HCT116 (cell line): ENCODE measurements around the gene TXNDC17. TPM values are rescaled to one million over a fixed set of nuclear protein-coding genes. Genes with fewer than 3 reads are reported as not detected.

Experiments used
- ATAC-seq: fragments of 200-7000 bp; cut with Tn5 transposase; 2 replicates; pipeline ENCODE4 v1.9.1; 2020; ENCODE audit warnings: mild to moderate bottlenecking, moderate library complexity
- BruUV-seq: library from RNA; stranded (reverse); fragments of 400-500 nt; replicated peaks from 2 replicates; lab custom pipeline; 2021; lab: Mats Ljungman, UMichigan
- CTCF ChIA-PET: fragments of 300-600 bp; sonication (Branson Sonifier 250); formaldehyde crosslinking; loops from one replicate; lab custom pipeline; 2021; ENCODE audit warnings: antibody characterized with exemption; lab: Charles Lee
- POLR2A ChIA-PET: fragments of 300-600, 350-600 bp; sonication (Branson Sonifier 250); formaldehyde crosslinking; loops from one replicate; lab custom pipeline; 2021; ENCODE audit warnings: antibody characterized with exemption; lab: Charles Lee
- RAD21 ChIA-PET, 2 experiments: fragments of 300-600 bp; sonication (Branson Sonifier 250); formaldehyde crosslinking; loops; one replicate each; lab custom pipeline; 2023; ENCODE audit warnings: low total read pairs in 2 of 2; ENCODE audit not compliant: uncharacterized antibody in 2 of 2, unreplicated experiment in 2 of 2, low non-redundant PET in 1 of 2; lab: Charles Lee
- DNase-seq: peaks from one replicate; pipeline ENCODE4 v3.0.0-alpha.2; 2010; ENCODE audit warnings: low read depth, low spot score
- H2AFZ ChIP-seq: fragments of 200-600 bp; shearing (Covaris generic), sonication (generic); 2 replicates; pipeline ENCODE4 v1.6.1; 2017; ENCODE audit warnings: low read depth, mixed run types, mixed read lengths, antibody characterized with exemption, low read length; ENCODE audit not compliant: poor library complexity, severe bottlenecking
- H3K27ac ChIP-seq: 2 replicates; pipeline ENCODE4 v1.5.1; 2012; ENCODE audit warnings: low read depth, low read length
- H3K27me3 ChIP-seq: fragments of 200-600 bp; sonication (generic); 2 replicates; pipeline ENCODE4 v1.6.1; 2016; ENCODE audit warnings: mixed run types, low read length, mixed read lengths; ENCODE audit not compliant: insufficient read depth
- H3K36me3 ChIP-seq, 2 experiments: fragments of 200-500 bp in 1 of 2; fragments of 200-600 bp in 1 of 2; sonication (Bioruptor generic) in 1 of 2; sonication (generic) in 1 of 2; 2 replicates each; pipeline versions ENCODE4 v1.5.1 to v1.6.1; 2014 to 2016; ENCODE audit warnings: low read length in 2 of 2, inconsistent platforms in 1 of 2, mixed read lengths in 1 of 2, mixed run types in 1 of 2; ENCODE audit not compliant: insufficient read depth in 2 of 2, control insufficient read depth in 1 of 2
- H3K4me1 ChIP-seq, 2 experiments: fragments of 200-600 bp in 1 of 2; sonication (generic) in 1 of 2; 2 replicates each; pipeline versions ENCODE4 v1.5.1 to v1.6.1; 2012 to 2017; ENCODE audit warnings: low read length in 2 of 2, inconsistent platforms in 1 of 2, mild to moderate bottlenecking in 1 of 2, mixed read lengths in 1 of 2, mixed run types in 1 of 2, moderate library complexity in 1 of 2; ENCODE audit not compliant: insufficient read depth in 2 of 2, control insufficient read depth in 1 of 2
- H3K4me2 ChIP-seq: fragments of 200-600 bp; sonication (generic); 2 replicates; pipeline ENCODE4 v1.6.1; 2017; ENCODE audit warnings: mixed run types, low read length, mixed read lengths
- H3K4me3 ChIP-seq, 2 experiments: fragments of 200-600 bp in 1 of 2; sonication (generic) in 1 of 2; replicated peaks in 1 of 2; 2 replicates each; pipeline ENCODE4 v1.5.1; 2011 to 2016; ENCODE audit warnings: low read length in 2 of 2, control low read depth in 1 of 2, low read depth in 1 of 2, mild to moderate bottlenecking in 1 of 2, mixed read lengths in 1 of 2, mixed run types in 1 of 2
- H3K79me2 ChIP-seq: fragments of 200-600 bp; sonication (generic); 2 replicates; pipeline ENCODE4 v1.6.1; 2017; ENCODE audit warnings: mild to moderate bottlenecking, mixed run types, low read length, moderate library complexity, mixed read lengths; ENCODE audit not compliant: insufficient read depth
- H3K9ac ChIP-seq: fragments of 200-600 bp; sonication (generic); 2 replicates; pipeline ENCODE4 v1.6.1; 2016; ENCODE audit warnings: low read length, mixed read lengths
- H3K9me2 ChIP-seq: fragments of 200-600 bp; sonication (generic), shearing (Covaris generic); 2 replicates; pipeline ENCODE4 v1.6.1; 2017; ENCODE audit warnings: mixed run types, mild to moderate bottlenecking, moderate library complexity; ENCODE audit not compliant: insufficient read depth
- H3K9me3 ChIP-seq, 2 experiments: fragments of 200-500 bp in 1 of 2; fragments of 200-600 bp in 1 of 2; sonication (Bioruptor generic) in 1 of 2; sonication (generic) in 1 of 2; 2 replicates each; pipeline ENCODE4 v1.6.1; 2014 to 2017; ENCODE audit warnings: low read length in 2 of 2, mixed read lengths in 2 of 2, inconsistent platforms in 1 of 2, low read depth in 1 of 2, mild to moderate bottlenecking in 1 of 2, mixed run types in 1 of 2, moderate library complexity in 1 of 2; ENCODE audit not compliant: control insufficient read depth in 1 of 2, insufficient read depth in 1 of 2
- H4K20me1 ChIP-seq: fragments of 200-600 bp; sonication (generic), shearing (Covaris generic); 2 replicates; pipeline ENCODE4 v1.6.1; 2017; ENCODE audit warnings: mixed run types, mild to moderate bottlenecking, moderate library complexity; ENCODE audit not compliant: insufficient read depth
- EGR1 ChIP-seq: IDR thresholded peaks from 2 replicates; pipeline ENCODE4 v1.6.1; 2012; ENCODE audit warnings: low read depth
- EZH2 ChIP-seq: fragments of 200-600 bp; sonication (generic); IDR thresholded peaks from 2 replicates; pipeline ENCODE4 v1.6.1; 2017; ENCODE audit warnings: antibody characterized with exemption, mixed run types
- FOSL1 ChIP-seq: IDR thresholded peaks from 2 replicates; pipeline ENCODE4 v1.6.1; 2012; ENCODE audit warnings: low read depth
- JUND ChIP-seq: IDR thresholded peaks from 2 replicates; pipeline ENCODE4 v1.6.1; 2012
- POLR2AphosphoS5 ChIP-seq: IDR thresholded peaks from 2 replicates; pipeline ENCODE4 v1.6.1; 2011; ENCODE audit warnings: mild to moderate bottlenecking, low read depth, low read length, moderate library complexity
- RAD21 ChIP-seq: IDR thresholded peaks from 2 replicates; pipeline ENCODE4 v1.6.1; 2012; ENCODE audit warnings: low read depth, mild to moderate bottlenecking
- SIN3A ChIP-seq: IDR thresholded peaks from 2 replicates; pipeline ENCODE4 v1.6.1; 2012; ENCODE audit warnings: low read depth
- SP1 ChIP-seq: IDR thresholded peaks from 2 replicates; pipeline ENCODE4 v1.6.1; 2012; ENCODE audit warnings: low read depth
- SRF ChIP-seq: IDR thresholded peaks from 2 replicates; pipeline ENCODE4 v1.6.1; 2012; ENCODE audit warnings: low read depth
- intact Hi-C: fragments of 100-400 bp; cut with micrococcal nuclease; formaldehyde crosslinking; loops from 2 replicates; pipeline ENCODE4 v1.10.0; 2022
- total RNA-seq: library from RNA; stranded (reverse); gene quantifications from one replicate; pipeline ENCODE4 v1.2.1, GENCODE V29; 2021; ENCODE audit not compliant: unreplicated experiment
- TF ChIP-seq, protein P1 (sequence below): IDR thresholded peaks from 2 replicates; pipeline ENCODE4 v1.6.1; 2012
- TF ChIP-seq, protein P2 (sequence below): IDR thresholded peaks from 2 replicates; pipeline ENCODE4 v1.6.1; 2011; ENCODE audit warnings: mild to moderate bottlenecking, low read length, moderate library complexity; ENCODE audit not compliant: insufficient replicate concordance; ENCODE audit errors: extremely low read depth
- TF ChIP-seq, protein P3 (sequence below): IDR thresholded peaks from 2 replicates; pipeline ENCODE4 v1.6.1; 2012; ENCODE audit warnings: low read depth
- TF ChIP-seq, protein P4 (sequence below): IDR thresholded peaks from 2 replicates; pipeline ENCODE4 v1.6.1; 2012
- TF ChIP-seq, protein P5 (sequence below), 3 experiments: fragments of 200-600 bp in 1 of 3; sonication (generic) in 1 of 3; IDR thresholded peaks in 2 of 3; conservative IDR thresholded peaks in 1 of 3; 2 replicates each; pipeline ENCODE4 v1.5.1; 2012 to 2017; ENCODE audit warnings: low read depth in 2 of 3, low read length in 2 of 3, antibody characterized with exemption in 1 of 3, borderline replicate concordance in 1 of 3, control low read depth in 1 of 3, mild to moderate bottlenecking in 1 of 3, mixed read lengths in 1 of 3, mixed run types in 1 of 3, moderate library complexity in 1 of 3; ENCODE audit not compliant: insufficient read depth in 1 of 3

The TXNDC17 gene
- total RNA-seq, 1 experiment from 2014 or later, result 121 TPM

DNA sequence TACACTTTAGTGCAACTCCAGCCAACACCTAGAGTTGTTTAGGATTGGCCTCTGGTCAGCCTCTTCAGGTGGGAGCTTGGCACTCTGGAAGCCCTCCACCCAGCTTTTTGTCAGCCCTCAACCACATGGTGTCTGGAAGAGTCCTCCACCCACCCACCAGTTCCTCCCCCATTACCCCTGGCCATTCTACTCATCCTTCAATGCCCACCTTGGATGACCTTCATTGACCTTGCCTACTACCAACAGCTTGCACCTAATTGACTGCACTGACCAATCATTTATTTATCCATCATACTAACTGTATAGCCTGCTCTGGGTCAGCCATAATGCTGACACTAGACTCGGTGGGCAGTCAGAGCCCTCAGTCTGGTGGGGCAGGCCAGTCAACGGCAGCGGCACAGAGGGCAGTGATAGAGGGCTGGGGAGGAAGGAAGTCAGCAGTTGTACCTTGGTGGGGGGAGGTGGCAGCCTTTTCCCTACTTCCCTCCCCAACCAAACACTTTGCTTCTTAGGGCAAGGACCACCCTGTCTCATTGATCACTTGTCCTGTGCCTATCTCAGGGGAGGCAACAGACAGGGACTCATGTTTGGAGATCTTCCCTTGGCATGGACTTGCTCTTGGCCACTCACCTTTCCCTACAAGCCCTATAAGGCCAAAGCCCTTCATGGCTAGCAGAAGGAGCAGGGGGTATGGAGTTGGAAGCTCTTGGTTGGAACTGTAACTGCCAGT lies 43.0 kb downstream of the TXNDC17 start:
- no peak for ATAC-seq

More for the DNA sequence above, 43.0 kb downstream of the TXNDC17 start:
- Histone ChIP-seq H3K9me2 (no peaks in the 10 kb centered on the region), H3K27ac (no peak overlapping the region), H3K79me2 (no peaks in the 10 kb centered on the region), H3K27me3 (no peaks in the 10 kb centered on the region), H3K9me3 (no peaks in the 10 kb centered on the region), H3K36me3 (no peaks in the 10 kb centered on the region), H3K4me2 (no peak overlapping the region), H3K9ac (no peak overlapping the region), H4K20me1 (no peaks in the 10 kb centered on the region), H3K4me3 (no peak overlapping the region), H3K4me1 (no peaks in the 10 kb centered on the region), H2AFZ (no peak overlapping the region)
- intact Hi-C loops, result no loop called here
- CTCF ChIA-PET, result no interaction called here
- RAD21 ChIA-PET, result no interaction called here
- BruUV-seq, result no TSS peak
- POLR2A ChIA-PET, result no interaction called here
- DNase-seq, result no peak
- TF ChIP-seq, protein P1, sequence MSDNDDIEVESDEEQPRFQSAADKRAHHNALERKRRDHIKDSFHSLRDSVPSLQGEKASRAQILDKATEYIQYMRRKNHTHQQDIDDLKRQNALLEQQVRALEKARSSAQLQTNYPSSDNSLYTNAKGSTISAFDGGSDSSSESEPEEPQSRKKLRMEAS, result no peak
- TF ChIP-seq, protein P2, sequence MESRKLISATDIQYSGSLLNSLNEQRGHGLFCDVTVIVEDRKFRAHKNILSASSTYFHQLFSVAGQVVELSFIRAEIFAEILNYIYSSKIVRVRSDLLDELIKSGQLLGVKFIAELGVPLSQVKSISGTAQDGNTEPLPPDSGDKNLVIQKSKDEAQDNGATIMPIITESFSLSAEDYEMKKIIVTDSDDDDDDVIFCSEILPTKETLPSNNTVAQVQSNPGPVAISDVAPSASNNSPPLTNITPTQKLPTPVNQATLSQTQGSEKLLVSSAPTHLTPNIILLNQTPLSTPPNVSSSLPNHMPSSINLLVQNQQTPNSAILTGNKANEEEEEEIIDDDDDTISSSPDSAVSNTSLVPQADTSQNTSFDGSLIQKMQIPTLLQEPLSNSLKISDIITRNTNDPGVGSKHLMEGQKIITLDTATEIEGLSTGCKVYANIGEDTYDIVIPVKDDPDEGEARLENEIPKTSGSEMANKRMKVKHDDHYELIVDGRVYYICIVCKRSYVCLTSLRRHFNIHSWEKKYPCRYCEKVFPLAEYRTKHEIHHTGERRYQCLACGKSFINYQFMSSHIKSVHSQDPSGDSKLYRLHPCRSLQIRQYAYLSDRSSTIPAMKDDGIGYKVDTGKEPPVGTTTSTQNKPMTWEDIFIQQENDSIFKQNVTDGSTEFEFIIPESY, result no peak
- TF ChIP-seq POLR2AphosphoS5 (no peak), JUND (no peak), SRF (no peak), RAD21 (no peak), SP1 (no peak), FOSL1 (no peak), SIN3A (no peak), EGR1 (no peak), EZH2 (no peak)
- TF ChIP-seq, protein P3, sequence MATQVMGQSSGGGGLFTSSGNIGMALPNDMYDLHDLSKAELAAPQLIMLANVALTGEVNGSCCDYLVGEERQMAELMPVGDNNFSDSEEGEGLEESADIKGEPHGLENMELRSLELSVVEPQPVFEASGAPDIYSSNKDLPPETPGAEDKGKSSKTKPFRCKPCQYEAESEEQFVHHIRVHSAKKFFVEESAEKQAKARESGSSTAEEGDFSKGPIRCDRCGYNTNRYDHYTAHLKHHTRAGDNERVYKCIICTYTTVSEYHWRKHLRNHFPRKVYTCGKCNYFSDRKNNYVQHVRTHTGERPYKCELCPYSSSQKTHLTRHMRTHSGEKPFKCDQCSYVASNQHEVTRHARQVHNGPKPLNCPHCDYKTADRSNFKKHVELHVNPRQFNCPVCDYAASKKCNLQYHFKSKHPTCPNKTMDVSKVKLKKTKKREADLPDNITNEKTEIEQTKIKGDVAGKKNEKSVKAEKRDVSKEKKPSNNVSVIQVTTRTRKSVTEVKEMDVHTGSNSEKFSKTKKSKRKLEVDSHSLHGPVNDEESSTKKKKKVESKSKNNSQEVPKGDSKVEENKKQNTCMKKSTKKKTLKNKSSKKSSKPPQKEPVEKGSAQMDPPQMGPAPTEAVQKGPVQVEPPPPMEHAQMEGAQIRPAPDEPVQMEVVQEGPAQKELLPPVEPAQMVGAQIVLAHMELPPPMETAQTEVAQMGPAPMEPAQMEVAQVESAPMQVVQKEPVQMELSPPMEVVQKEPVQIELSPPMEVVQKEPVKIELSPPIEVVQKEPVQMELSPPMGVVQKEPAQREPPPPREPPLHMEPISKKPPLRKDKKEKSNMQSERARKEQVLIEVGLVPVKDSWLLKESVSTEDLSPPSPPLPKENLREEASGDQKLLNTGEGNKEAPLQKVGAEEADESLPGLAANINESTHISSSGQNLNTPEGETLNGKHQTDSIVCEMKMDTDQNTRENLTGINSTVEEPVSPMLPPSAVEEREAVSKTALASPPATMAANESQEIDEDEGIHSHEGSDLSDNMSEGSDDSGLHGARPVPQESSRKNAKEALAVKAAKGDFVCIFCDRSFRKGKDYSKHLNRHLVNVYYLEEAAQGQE, result no peak
- TF ChIP-seq, protein P4, sequence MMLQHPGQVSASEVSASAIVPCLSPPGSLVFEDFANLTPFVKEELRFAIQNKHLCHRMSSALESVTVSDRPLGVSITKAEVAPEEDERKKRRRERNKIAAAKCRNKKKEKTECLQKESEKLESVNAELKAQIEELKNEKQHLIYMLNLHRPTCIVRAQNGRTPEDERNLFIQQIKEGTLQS, result no peak
- TF ChIP-seq, protein P5, sequence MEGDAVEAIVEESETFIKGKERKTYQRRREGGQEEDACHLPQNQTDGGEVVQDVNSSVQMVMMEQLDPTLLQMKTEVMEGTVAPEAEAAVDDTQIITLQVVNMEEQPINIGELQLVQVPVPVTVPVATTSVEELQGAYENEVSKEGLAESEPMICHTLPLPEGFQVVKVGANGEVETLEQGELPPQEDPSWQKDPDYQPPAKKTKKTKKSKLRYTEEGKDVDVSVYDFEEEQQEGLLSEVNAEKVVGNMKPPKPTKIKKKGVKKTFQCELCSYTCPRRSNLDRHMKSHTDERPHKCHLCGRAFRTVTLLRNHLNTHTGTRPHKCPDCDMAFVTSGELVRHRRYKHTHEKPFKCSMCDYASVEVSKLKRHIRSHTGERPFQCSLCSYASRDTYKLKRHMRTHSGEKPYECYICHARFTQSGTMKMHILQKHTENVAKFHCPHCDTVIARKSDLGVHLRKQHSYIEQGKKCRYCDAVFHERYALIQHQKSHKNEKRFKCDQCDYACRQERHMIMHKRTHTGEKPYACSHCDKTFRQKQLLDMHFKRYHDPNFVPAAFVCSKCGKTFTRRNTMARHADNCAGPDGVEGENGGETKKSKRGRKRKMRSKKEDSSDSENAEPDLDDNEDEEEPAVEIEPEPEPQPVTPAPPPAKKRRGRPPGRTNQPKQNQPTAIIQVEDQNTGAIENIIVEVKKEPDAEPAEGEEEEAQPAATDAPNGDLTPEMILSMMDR (IDR thresholded peaks at IDR 0.05 in 2 of 3, conservative IDR thresholded peaks at IDR 0.05 in 1 of 3; ENCODE audit: borderline replicate concordance in 1 of 3, insufficient read depth in 1 of 3, low read depth in 2 of 3, low read length in 2 of 3), result no peak
